ENCODE measurements around the gene FSD2. TPM values are rescaled to one million over a fixed set of nuclear protein-coding genes. Genes with fewer than 3 reads are reported as not detected.

Gene FSD2
- total and polyA plus RNA-seq, 9 of the 15 experiments (the other 6 are each of a cell fraction or from before 2014, with no cell fraction given): 0.01 to 0.06 TPM; not detected in 7

DNA sequence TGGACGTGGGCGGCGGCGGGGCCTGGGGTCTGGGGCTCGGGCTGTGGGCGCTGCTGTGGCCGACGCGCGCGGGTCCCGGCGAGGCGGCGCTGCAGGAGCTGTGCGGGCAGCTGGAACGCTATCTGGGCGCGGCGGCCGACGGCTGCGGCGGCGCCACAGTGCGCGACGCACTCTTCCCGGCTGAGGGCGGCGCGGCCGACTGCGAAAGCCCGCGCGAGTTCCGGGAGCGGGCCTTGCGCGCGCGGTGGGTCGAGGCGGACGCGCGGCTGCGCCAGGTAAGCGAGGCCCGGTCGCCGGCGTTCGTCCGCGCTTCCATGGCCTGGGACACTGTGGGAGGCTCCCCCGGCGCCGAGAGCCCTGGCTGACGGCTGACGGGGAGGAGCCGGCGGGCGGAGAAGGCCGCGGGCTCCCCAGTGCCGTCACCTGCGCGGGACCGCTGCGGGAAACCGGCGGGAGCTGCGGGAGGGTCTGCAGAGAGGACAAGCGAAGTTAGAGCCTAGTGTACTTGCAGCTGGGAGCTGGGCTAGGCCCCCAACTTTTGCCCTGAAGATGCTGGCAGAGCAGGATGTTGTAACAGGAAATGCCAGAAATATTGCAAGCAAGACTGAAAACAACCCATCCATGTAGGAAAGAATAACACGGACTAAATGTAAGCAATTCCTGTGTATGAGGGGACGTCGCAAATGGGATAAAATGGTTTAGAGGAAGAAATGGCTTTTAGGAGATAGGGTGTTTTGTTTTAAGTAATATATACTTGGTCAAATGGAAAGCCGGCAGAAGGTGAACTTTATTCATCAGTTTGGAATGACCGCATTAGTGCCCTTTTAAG lies 4.4 kb upstream of the FSD2 start (continued):
- no peak for TF ChIP-seq JUN (IDR thresholded peaks at IDR 0.05; ENCODE audit: borderline replicate concordance, low read depth, low read length)
- TF ChIP-seq JUN (CRISPR knock-in tag; IDR thresholded peaks at IDR 0.05; ENCODE audit: borderline replicate concordance): no peak
- TF ChIP-seq, protein P1, sequence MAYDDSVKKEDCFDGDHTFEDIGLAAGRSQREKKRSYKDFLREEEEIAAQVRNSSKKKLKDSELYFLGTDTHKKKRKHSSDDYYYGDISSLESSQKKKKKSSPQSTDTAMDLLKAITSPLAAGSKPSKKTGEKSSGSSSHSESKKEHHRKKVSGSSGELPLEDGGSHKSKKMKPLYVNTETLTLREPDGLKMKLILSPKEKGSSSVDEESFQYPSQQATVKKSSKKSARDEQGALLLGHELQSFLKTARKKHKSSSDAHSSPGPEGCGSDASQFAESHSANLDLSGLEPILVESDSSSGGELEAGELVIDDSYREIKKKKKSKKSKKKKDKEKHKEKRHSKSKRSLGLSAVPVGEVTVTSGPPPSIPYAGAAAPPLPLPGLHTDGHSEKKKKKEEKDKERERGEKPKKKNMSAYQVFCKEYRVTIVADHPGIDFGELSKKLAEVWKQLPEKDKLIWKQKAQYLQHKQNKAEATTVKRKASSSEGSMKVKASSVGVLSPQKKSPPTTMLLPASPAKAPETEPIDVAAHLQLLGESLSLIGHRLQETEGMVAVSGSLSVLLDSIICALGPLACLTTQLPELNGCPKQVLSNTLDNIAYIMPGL (CRISPR knock-in tag; IDR thresholded peaks at IDR 0.05): peak; percentile 82
- peak; percentile 80 for TF ChIP-seq CTBP1 (IDR thresholded peaks at IDR 0.05; ENCODE audit: borderline replicate concordance)
- no peak for TF ChIP-seq CBX5 (IDR thresholded peaks at IDR 0.05; ENCODE audit: borderline replicate concordance, low read depth)
- TF ChIP-seq, protein P2, sequence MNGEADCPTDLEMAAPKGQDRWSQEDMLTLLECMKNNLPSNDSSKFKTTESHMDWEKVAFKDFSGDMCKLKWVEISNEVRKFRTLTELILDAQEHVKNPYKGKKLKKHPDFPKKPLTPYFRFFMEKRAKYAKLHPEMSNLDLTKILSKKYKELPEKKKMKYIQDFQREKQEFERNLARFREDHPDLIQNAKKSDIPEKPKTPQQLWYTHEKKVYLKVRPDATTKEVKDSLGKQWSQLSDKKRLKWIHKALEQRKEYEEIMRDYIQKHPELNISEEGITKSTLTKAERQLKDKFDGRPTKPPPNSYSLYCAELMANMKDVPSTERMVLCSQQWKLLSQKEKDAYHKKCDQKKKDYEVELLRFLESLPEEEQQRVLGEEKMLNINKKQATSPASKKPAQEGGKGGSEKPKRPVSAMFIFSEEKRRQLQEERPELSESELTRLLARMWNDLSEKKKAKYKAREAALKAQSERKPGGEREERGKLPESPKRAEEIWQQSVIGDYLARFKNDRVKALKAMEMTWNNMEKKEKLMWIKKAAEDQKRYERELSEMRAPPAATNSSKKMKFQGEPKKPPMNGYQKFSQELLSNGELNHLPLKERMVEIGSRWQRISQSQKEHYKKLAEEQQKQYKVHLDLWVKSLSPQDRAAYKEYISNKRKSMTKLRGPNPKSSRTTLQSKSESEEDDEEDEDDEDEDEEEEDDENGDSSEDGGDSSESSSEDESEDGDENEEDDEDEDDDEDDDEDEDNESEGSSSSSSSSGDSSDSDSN (IDR thresholded peaks at IDR 0.05; ENCODE audit: borderline replicate concordance in 1 of 2, low read depth in 2 of 2, low read length in 2 of 2): peak; percentile 81 to 88; a peak in 2 of 4 replicates
- TF ChIP-seq ZNF79 (CRISPR knock-in tag; IDR thresholded peaks at IDR 0.05; ENCODE audit: low read depth): no peak
- TF ChIP-seq ZNF253 (CRISPR knock-in tag; conservative IDR thresholded peaks at IDR 0.05): no peak
- TF ChIP-seq, protein P3, sequence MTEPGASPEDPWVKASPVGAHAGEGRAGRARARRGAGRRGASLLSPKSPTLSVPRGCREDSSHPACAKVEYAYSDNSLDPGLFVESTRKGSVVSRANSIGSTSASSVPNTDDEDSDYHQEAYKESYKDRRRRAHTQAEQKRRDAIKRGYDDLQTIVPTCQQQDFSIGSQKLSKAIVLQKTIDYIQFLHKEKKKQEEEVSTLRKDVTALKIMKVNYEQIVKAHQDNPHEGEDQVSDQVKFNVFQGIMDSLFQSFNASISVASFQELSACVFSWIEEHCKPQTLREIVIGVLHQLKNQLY (CRISPR knock-in tag; conservative IDR thresholded peaks at IDR 0.05): no peak
- TF ChIP-seq U2AF1 (optimal IDR thresholded peaks at IDR 0.05; ENCODE audit: low read depth, low read length): no peak
- TF ChIP-seq, protein P4, sequence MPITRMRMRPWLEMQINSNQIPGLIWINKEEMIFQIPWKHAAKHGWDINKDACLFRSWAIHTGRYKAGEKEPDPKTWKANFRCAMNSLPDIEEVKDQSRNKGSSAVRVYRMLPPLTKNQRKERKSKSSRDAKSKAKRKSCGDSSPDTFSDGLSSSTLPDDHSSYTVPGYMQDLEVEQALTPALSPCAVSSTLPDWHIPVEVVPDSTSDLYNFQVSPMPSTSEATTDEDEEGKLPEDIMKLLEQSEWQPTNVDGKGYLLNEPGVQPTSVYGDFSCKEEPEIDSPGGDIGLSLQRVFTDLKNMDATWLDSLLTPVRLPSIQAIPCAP (CRISPR knock-in tag; IDR thresholded peaks at IDR 0.05; ENCODE audit: borderline replicate concordance): no peak
- TF ChIP-seq GATAD2B (IDR thresholded peaks at IDR 0.05; ENCODE audit: borderline replicate concordance): peak; percentile 83; the same call in 1 of the 2 replicates
- TF ChIP-seq, protein P5, sequence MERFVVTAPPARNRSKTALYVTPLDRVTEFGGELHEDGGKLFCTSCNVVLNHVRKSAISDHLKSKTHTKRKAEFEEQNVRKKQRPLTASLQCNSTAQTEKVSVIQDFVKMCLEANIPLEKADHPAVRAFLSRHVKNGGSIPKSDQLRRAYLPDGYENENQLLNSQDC (CRISPR knock-in tag; IDR thresholded peaks at IDR 0.05): no peak
- peak; percentile 45 to 50; a peak in 2 of 4 replicates for TF ChIP-seq NONO (IDR thresholded peaks at IDR 0.05; ENCODE audit: low read depth in 2 of 2, low read length in 1 of 2)
- no peak for TF ChIP-seq ZNF77 (CRISPR knock-in tag; IDR thresholded peaks at IDR 0.05)
- peak; percentile 72; the same call in 1 of the 2 replicates for TF ChIP-seq SAFB (IDR thresholded peaks at IDR 0.05; ENCODE audit: borderline replicate concordance, low read depth, low read length)
- no peak for TF ChIP-seq ZNF3 (CRISPR knock-in tag; IDR thresholded peaks at IDR 0.05)
- TF ChIP-seq, protein P6, sequence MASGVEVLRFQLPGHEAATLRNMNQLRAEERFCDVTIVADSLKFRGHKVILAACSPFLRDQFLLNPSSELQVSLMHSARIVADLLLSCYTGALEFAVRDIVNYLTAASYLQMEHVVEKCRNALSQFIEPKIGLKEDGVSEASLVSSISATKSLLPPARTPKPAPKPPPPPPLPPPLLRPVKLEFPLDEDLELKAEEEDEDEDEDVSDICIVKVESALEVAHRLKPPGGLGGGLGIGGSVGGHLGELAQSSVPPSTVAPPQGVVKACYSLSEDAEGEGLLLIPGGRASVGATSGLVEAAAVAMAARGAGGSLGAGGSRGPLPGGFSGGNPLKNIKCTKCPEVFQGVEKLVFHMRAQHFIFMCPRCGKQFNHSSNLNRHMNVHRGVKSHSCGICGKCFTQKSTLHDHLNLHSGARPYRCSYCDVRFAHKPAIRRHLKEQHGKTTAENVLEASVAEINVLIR (CRISPR knock-in tag; IDR thresholded peaks at IDR 0.05): no peak
- no peak for TF ChIP-seq FOS (IDR thresholded peaks at IDR 0.05; ENCODE audit: extremely low read depth, insufficient read length)
